Fibroblast of lung (primary cell): ENCODE results near the gene ATP10B.

Source experiments
- CTCF ChIP-seq, 2 donors: IDR thresholded peaks in 1 of 2; conservative IDR thresholded peaks in 1 of 2; 1 replicate in 1 of 2; 2 replicates in 1 of 2; pipeline ENCODE4 v1.5.1; 2011 to 2012; ENCODE audit warnings: low read length in 2 of 2, control low read depth in 1 of 2, inconsistent platforms in 1 of 2, low read depth in 1 of 2, mild to moderate bottlenecking in 1 of 2
- EZH2 ChIP-seq: IDR thresholded peaks from 2 replicates; pipeline ENCODE4 v1.5.1; 2012; ENCODE audit warnings: low read length, control low read depth, mild to moderate bottlenecking; ENCODE audit errors: missing control alignments

- no peak for TF ChIP-seq CTCF (conservative IDR thresholded peaks at IDR 0.05 in 1 of 2, IDR thresholded peaks at IDR 0.05 in 1 of 2; ENCODE audit: low read depth in 1 of 2, low read length in 2 of 2)
- no peak for TF ChIP-seq EZH2
Observed at GRCh38 chr5:160835818-160836528, 16.0 kb downstream of the ATP10B start.
